ENCODE data around the gene USP47.
A peak's percentile ranks its signal among the peaks of the same experiment; 100 is the strongest.

Gene USP47

DNA sequence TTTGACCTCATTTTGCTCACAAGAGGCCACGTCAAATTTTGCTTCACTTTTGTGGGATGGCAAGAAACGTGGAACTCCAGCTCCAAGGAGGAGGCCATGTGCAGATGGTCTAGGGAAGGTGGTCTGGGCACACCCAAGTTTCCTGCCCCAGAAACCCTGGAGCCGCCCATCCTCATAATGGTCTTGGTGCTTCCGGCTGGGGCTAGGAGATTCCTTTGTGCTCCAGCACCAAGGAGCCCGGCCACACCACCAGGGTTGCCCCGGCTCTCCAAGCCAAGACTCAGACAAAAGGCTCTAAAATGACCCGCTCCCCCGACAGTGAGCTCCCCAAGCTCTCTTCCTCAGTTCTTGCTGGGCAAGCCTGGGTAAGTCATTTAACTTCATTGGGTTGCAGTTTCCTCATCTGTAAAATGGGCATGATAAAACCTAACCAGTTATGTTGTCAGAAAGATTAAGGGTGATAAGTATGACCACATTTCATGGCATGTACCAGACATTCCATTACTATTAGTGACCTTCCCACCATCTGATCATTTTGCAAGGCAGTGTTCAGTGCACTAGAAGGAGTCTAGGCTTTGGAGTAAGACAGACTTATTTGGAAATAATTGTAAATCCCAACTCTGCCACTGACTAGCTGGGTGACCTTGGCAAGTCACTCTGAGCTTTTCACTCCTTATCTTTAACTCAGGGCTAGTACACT is 143.4 kb downstream of the USP47 start:
- no peak overlapping the region for H3K4me3 ChIP-seq (ENCODE audit: low read depth, low read length)
- TF ChIP-seq, protein P1, sequence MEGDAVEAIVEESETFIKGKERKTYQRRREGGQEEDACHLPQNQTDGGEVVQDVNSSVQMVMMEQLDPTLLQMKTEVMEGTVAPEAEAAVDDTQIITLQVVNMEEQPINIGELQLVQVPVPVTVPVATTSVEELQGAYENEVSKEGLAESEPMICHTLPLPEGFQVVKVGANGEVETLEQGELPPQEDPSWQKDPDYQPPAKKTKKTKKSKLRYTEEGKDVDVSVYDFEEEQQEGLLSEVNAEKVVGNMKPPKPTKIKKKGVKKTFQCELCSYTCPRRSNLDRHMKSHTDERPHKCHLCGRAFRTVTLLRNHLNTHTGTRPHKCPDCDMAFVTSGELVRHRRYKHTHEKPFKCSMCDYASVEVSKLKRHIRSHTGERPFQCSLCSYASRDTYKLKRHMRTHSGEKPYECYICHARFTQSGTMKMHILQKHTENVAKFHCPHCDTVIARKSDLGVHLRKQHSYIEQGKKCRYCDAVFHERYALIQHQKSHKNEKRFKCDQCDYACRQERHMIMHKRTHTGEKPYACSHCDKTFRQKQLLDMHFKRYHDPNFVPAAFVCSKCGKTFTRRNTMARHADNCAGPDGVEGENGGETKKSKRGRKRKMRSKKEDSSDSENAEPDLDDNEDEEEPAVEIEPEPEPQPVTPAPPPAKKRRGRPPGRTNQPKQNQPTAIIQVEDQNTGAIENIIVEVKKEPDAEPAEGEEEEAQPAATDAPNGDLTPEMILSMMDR (IDR thresholded peaks at IDR 0.05; ENCODE audit: low read depth, low read length) = no peak

DNA sequence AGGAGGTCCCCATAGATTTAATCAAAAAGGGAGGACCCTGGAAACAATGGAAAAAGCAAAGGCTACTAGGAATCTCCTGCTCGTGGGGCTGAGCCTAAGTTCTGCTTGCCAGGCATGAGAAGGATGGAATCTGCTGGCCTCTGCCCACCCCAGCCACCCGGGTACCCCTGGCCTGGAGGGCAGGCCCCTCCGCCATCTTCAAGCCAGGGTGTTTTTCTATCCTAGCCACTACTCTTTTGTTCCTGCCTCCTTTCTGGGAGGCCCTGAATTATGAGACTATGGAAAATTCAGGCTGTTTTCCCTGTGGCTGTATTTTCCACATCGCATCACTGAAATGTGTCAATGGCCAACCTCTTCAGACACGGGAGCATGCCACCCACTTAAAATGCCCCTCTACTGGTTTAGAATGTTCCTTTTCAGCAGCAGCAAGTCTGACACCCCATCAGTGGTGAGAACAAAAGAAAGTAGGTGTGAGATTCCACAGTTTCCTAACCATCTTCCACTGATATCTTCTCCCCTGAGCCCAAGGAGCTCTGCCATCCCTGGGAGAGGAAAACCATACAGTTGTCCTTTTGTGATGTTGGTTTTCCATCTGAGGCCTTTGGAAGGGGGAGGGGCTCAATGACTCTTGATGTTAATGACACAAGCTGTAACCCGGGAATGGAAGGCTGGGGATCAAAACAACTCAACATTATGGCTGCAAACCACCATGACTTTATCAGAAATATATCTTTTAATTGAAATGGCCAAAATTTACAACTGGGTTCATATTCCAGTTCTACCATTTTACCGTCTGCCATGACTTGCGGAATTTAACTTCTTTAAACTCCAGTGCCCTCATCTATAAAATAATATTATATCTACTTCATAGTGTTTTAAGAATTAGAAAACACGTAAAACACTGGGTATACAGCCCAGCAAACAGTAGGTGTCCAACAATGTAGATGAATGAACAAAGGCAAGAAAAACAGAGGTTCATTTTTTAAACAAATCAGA is 144.5 kb downstream of the USP47 start:
- TF ChIP-seq, protein P1 (IDR thresholded peaks at IDR 0.05; ENCODE audit: low read depth, low read length) = no peak
- no peak overlapping the region for H3K4me3 ChIP-seq (ENCODE audit: low read depth, low read length)

DNA sequence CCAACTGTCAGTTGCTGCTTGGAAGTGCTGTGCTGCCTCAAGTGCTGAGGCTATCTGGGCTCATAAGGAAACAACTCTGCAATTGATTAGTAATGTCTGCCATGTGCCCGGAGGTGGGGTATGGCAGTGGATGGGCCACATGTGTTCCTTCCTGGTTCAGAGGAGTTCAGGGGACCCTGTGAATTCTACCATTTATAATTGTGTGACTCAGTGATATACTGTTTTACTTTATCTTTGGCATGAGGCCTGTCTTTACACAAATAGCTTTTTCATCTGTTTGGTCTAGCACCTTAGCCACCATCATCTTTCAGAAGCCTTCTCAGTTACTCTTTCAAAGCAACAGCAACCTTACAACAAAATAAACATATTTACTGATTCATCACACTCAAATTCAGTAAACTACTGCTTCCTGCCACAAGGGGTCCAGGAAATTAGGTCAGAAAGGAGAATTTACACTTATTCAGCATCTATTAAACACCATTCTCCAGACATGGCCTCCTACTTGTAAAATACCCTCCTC is 145.8 kb downstream of the USP47 start:
- TF ChIP-seq, protein P1 (IDR thresholded peaks at IDR 0.05; ENCODE audit: low read depth, low read length) = peak; percentile 27; the same call in 1 of the 2 replicates
- H3K4me3 ChIP-seq (ENCODE audit: low read depth, low read length) = no peak overlapping the region

DNA sequence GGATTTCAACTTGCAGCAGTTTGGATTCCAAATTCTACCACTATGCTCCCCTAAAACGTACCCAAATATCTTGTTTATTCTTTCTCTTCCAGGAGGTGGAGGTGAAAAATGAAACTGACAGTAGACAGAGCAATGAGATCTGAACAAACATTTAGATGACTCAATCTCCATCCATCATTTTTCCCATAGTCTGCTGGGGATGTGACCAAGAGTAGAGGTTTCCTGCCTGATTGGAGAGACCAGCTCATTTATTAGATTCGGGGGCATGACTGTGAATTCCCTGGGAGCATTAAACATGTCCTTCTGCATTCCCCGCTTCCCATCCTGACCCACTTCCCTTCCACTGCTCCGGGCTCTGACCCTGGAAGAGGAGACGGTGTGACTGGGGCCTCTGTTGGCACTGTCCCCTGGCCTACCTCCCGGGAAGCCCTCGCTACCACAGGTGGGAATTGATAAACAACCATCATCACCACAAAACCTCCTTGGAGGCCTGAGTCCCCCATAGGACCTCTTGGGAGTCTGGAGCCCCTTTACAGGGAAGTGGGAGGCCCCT is 146.4 kb downstream of the USP47 start:
- H3K4me3 ChIP-seq (ENCODE audit: low read depth, low read length) = no peak overlapping the region; the same call in 1 of the 2 replicates

DNA sequence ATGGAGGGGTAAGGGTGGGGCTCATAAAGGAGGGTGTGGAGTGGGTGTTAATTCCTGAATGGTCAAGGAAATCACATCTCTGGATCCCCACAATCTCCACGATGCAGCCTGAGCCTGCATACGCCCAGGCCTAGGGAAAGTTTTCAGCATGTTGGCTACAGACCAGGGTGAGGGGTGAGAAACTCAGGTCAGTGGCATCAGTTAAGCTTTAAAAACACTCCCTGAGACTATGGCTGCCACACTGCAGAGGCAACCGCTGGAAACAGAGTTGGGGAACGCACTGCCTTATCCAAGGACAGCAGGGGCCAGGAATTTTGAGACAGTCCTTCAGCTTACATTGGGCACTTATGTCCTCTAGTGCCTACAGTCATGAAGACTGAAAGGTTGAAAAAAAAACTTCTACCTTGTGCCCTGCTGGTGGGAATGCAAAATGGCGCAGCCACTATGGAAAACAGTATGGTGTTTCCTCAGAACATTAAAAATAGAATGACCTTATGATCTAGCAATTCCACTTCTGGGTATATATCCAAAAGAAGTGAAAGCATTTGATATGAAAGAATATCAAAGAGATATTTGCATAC is 147.0 kb downstream of the USP47 start:
- H3K4me3 ChIP-seq (ENCODE audit: low read depth, low read length) = no peak overlapping the region; the same call in 1 of the 2 replicates
- TF ChIP-seq, protein P1 (IDR thresholded peaks at IDR 0.05; ENCODE audit: low read depth, low read length) = peak; percentile 10; the same call in 1 of the 2 replicates

More for the DNA sequence above, 146.4 kb downstream of the USP47 start:
- TF ChIP-seq, protein P1 (IDR thresholded peaks at IDR 0.05; ENCODE audit: low read depth, low read length) = no peak

DNA sequence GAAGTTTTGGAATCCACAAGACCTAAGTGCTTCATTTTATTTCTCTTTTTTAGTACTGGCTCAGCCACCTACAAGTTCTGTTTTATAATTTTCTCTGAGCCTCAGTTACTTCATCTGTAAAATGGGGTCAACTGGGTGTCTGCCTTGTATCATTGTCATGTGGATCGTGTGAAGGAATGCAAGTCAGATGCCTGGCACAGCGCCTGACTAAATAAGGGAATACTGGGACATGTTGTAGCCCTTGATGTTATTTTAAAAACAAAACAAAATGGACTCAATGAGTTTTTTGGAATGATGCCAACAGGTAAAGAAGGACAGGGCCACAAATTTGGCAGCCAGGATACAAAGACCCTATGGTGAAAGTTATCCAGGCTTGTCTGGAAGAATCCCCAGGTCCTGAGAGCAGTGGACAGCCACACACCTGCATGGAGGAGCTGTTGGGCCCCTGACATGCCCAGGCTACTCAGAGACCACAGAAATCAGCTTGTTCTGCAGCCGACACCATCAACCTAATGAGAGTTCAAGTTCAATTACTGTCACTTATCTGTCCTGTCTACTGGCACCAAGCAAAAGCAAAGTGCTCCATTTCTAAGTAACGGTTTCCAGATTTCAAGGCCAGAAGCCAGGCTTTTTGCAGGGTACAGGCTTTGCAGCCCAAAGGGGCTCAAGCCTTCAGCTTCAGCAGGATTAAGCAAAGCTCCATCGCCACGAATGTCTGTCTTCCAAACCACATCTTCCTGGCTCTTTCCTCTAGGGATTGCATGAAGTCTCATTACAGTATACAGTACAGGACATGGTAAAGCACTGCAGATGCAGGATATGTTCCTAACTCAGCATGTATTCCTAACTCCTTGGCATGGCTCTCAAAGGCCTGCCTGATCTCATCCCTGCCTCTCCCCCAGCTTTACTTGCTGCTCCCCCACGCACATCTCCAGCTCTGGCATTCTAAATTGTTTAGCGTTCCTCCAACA is 148.3 kb downstream of the USP47 start:
- TF ChIP-seq, protein P1 (IDR thresholded peaks at IDR 0.05; ENCODE audit: low read depth, low read length) = no peak
- H3K4me3 ChIP-seq (ENCODE audit: low read depth, low read length) = no peak overlapping the region

All from WI38 (cell line).